Daoy (cell line): Measurements from ENCODE around the gene METTL26. TPM values are rescaled to one million over a fixed set of nuclear protein-coding genes. Genes with fewer than 3 reads are reported as not detected.

Source experiments
- DNase-seq: peaks from one replicate; pipeline ENCODE4 v3.0.0-alpha.2; 2015; ENCODE audit warnings: low read depth
- total RNA-seq: library from RNA; depleted of rRNA; stranded (reverse); fragments of >200 nt; shearing (Covaris generic); gene quantifications from 2 replicates; pipeline ENCODE4 v1.2.3, GENCODE V29; 2014

METTL26 gene
- total RNA-seq, 1 experiment from 2014 or later = 82.5 TPM

- no peak for DNase-seq
These were observed 40.0 kb downstream of the METTL26 start for GRCh38 chr16:595942-596735.

- DNase-seq = no peak
These were observed 41.0 kb downstream of the METTL26 start for GRCh38 chr16:595094-595528.

- DNase-seq = no peak
These were observed 42.3 kb downstream of the METTL26 start for GRCh38 chr16:593807-594206.

- no peak for DNase-seq
These were observed 42.7 kb downstream of the METTL26 start for GRCh38 chr16:593406-593805.

- no peak for DNase-seq
These were observed 43.4 kb downstream of the METTL26 start for GRCh38 chr16:592518-593306.

- no peak for DNase-seq
These were observed 44.1 kb downstream of the METTL26 start for GRCh38 chr16:591892-592517.

GRCh38 chr16:591231-591630 lies 44.9 kb downstream of the METTL26 start:
- no peak for DNase-seq

- no peak for DNase-seq
These were observed 45.3 kb downstream of the METTL26 start for GRCh38 chr16:590815-591200.

- no peak for DNase-seq
These were observed 45.8 kb downstream of the METTL26 start for GRCh38 chr16:590188-590814.

- peak; percentile 98 for DNase-seq
These were observed 46.4 kb downstream of the METTL26 start, which contains the start of gene RAB40C for GRCh38 chr16:589658-590187. TSS of gene RAB40C (plus strand) at chr16:590066. CDS start at chr16:590292, 226 bp downstream.

GRCh38 chr16:588889-589657 lies 47.0 kb downstream of the METTL26 start:
- DNase-seq = peak; percentile 94

GRCh38 chr16:588639-588888 lies 47.5 kb downstream of the METTL26 start:
- DNase-seq = peak; percentile 50

- DNase-seq = peak; percentile 44
These were observed 49.2 kb downstream of the METTL26 start for GRCh38 chr16:586645-587590.

- DNase-seq = peak; percentile 70
These were observed 50.0 kb downstream of the METTL26 start for GRCh38 chr16:586047-586644.

GRCh38 chr16:585351-585750 lies 50.8 kb downstream of the METTL26 start:
- DNase-seq = no peak
